Measurements from ENCODE around the gene NOM1.

The NOM1 gene

GRCh38 chr7:156979007-156979606, 29.6 kb downstream of the NOM1 start:
- Histone ChIP-seq H3K4me3 (ENCODE audit: low read depth in 1 of 2, low read length in 2 of 2) (no peak overlapping the region), H3K4me1 (ENCODE audit: insufficient read depth, low read length) (no peaks in the 10 kb centered on the region), H2AFZ (ENCODE audit: low read depth, low read length) (no peak overlapping the region), H3K9me3 (ENCODE audit: insufficient read depth, low read length, severe bottlenecking) (peaks cover 3% of the 10 kb centered on the region), H3K79me2 (ENCODE audit: insufficient read depth, low read length) (no peaks in the 10 kb centered on the region), H3K36me3 (ENCODE audit: insufficient read depth, low read length) (peaks cover 11% of the 10 kb centered on the region), H4K20me1 (ENCODE audit: insufficient read depth, low read length) (no peaks in the 10 kb centered on the region), H3K4me2 (ENCODE audit: insufficient read depth, low read length) (no peak overlapping the region), H3K27ac (ENCODE audit: low read length) (no peak overlapping the region), H3K9ac (ENCODE audit: low read depth, low read length) (no peak overlapping the region), H3K27me3 (ENCODE audit: insufficient read depth, low read length, poor library complexity) (no peaks in the 10 kb centered on the region)
- no peak for ATAC-seq (ENCODE audit: insufficient read depth, low read depth)
- no peak for TF ChIP-seq CTCF (IDR thresholded peaks at IDR 0.05; ENCODE audit: borderline replicate concordance, extremely low read depth, low read length, poor library complexity, severe bottlenecking)
- TF ChIP-seq EZH2 (IDR thresholded peaks at IDR 0.05; ENCODE audit: borderline replicate concordance, low read depth, low read length, severe bottlenecking) = no peak
- DNase-seq = no peak

GRCh38 chr7:156979711-156980110, 30.2 kb downstream of the NOM1 start:
- peaks cover 11% of the 10 kb centered on the region for H3K36me3 ChIP-seq (ENCODE audit: insufficient read depth, low read length)
- no peaks in the 10 kb centered on the region for H4K20me1 ChIP-seq (ENCODE audit: insufficient read depth, low read length)
- H3K27ac ChIP-seq (ENCODE audit: low read length) = no peak overlapping the region
- H3K4me2 ChIP-seq (ENCODE audit: insufficient read depth, low read length) = no peak overlapping the region
- TF ChIP-seq EZH2 (IDR thresholded peaks at IDR 0.05; ENCODE audit: borderline replicate concordance, low read depth, low read length, severe bottlenecking) (no peak), CTCF (IDR thresholded peaks at IDR 0.05; ENCODE audit: borderline replicate concordance, extremely low read depth, low read length, poor library complexity, severe bottlenecking) (no peak)
- H3K4me1 ChIP-seq (ENCODE audit: insufficient read depth, low read length) = no peaks in the 10 kb centered on the region
- H3K27me3 ChIP-seq (ENCODE audit: insufficient read depth, low read length, poor library complexity) = no peaks in the 10 kb centered on the region
- H3K79me2 ChIP-seq (ENCODE audit: insufficient read depth, low read length) = no peaks in the 10 kb centered on the region
- H3K4me3 ChIP-seq (ENCODE audit: low read depth in 1 of 2, low read length in 2 of 2) = no peak overlapping the region
- H3K9me3 ChIP-seq (ENCODE audit: insufficient read depth, low read length, severe bottlenecking) = peaks cover 3% of the 10 kb centered on the region
- DNase-seq = no peak
- no peak overlapping the region for H2AFZ ChIP-seq (ENCODE audit: low read depth, low read length)
- H3K9ac ChIP-seq (ENCODE audit: low read depth, low read length) = no peak overlapping the region
- no peak for ATAC-seq (ENCODE audit: insufficient read depth, low read depth)

GRCh38 chr7:156984174-156984891, 34.8 kb downstream of the NOM1 start:
- Histone ChIP-seq H3K27me3 (ENCODE audit: insufficient read depth, low read length, poor library complexity) (no peaks in the 10 kb centered on the region), H3K9ac (ENCODE audit: low read depth, low read length) (no peak overlapping the region), H4K20me1 (ENCODE audit: insufficient read depth, low read length) (no peaks in the 10 kb centered on the region), H3K4me2 (ENCODE audit: insufficient read depth, low read length) (no peak overlapping the region), H3K9me3 (ENCODE audit: insufficient read depth, low read length, severe bottlenecking) (no peaks in the 10 kb centered on the region), H3K79me2 (ENCODE audit: insufficient read depth, low read length) (no peaks in the 10 kb centered on the region), H3K4me3 (ENCODE audit: low read depth in 1 of 2, low read length in 2 of 2) (no peak overlapping the region), H3K36me3 (ENCODE audit: insufficient read depth, low read length) (peaks cover 4% of the 10 kb centered on the region; the same call in 1 of the 2 replicates), H2AFZ (ENCODE audit: low read depth, low read length) (no peak overlapping the region), H3K4me1 (ENCODE audit: insufficient read depth, low read length) (no peaks in the 10 kb centered on the region), H3K27ac (ENCODE audit: low read length) (no peak overlapping the region)
- TF ChIP-seq CTCF (IDR thresholded peaks at IDR 0.05; ENCODE audit: borderline replicate concordance, extremely low read depth, low read length, poor library complexity, severe bottlenecking) (no peak), EZH2 (IDR thresholded peaks at IDR 0.05; ENCODE audit: borderline replicate concordance, low read depth, low read length, severe bottlenecking) (no peak)
- ATAC-seq (ENCODE audit: insufficient read depth, low read depth) (no peak), DNase-seq (no peak)
